Measurements from ENCODE around the gene RBMS2. TPM values are rescaled to one million over a fixed set of nuclear protein-coding genes. Genes with fewer than 3 reads are reported as not detected.

The RBMS2 gene
- total RNA-seq, 1 donor from 2014 or later, result 37.2 TPM

- Histone ChIP-seq H3K36me3 (ENCODE audit: control insufficient read depth, insufficient read depth, low read length) (peaks cover 1% of the 10 kb centered on the region), H3K27me3 (ENCODE audit: control insufficient read depth, insufficient read depth, low read length) (no peaks in the 10 kb centered on the region), H3K4me3 (ENCODE audit: low read depth, low read length) (no peak overlapping the region)
- no peak for DNase-seq (ENCODE audit: low read depth)
- no peak for TF ChIP-seq CTCF (IDR thresholded peaks at IDR 0.05; ENCODE audit: insufficient read depth, low read length, poor library complexity, severe bottlenecking)
These were observed 82.7 kb downstream of the RBMS2 start for GRCh38 chr12:56604355-56604754.

GRCh38 chr12:56614627-56615026 lies 93.0 kb downstream of the RBMS2 start:
- H3K36me3 ChIP-seq (ENCODE audit: control insufficient read depth, insufficient read depth, low read length), result peaks cover 4% of the 10 kb centered on the region
- H3K4me3 ChIP-seq (ENCODE audit: low read depth, low read length), result no peak overlapping the region
- DNase-seq (ENCODE audit: low read depth), result no peak
- no peaks in the 10 kb centered on the region for H3K27me3 ChIP-seq (ENCODE audit: control insufficient read depth, insufficient read depth, low read length)
- TF ChIP-seq CTCF (IDR thresholded peaks at IDR 0.05; ENCODE audit: insufficient read depth, low read length, poor library complexity, severe bottlenecking), result no peak

GRCh38 chr12:56616244-56616643 lies 94.6 kb downstream of the RBMS2 start:
- no peak for TF ChIP-seq CTCF (IDR thresholded peaks at IDR 0.05; ENCODE audit: insufficient read depth, low read length, poor library complexity, severe bottlenecking)
- Histone ChIP-seq H3K36me3 (ENCODE audit: control insufficient read depth, insufficient read depth, low read length) (peaks cover 3% of the 10 kb centered on the region), H3K4me3 (ENCODE audit: low read depth, low read length) (no peak overlapping the region), H3K27me3 (ENCODE audit: control insufficient read depth, insufficient read depth, low read length) (no peaks in the 10 kb centered on the region)
- no peak for DNase-seq (ENCODE audit: low read depth)

- H3K27me3 ChIP-seq (ENCODE audit: control insufficient read depth, insufficient read depth, low read length), result no peaks in the 10 kb centered on the region
- H3K4me3 ChIP-seq (ENCODE audit: low read depth, low read length), result no peak overlapping the region
- H3K36me3 ChIP-seq (ENCODE audit: control insufficient read depth, insufficient read depth, low read length), result peaks cover 3% of the 10 kb centered on the region
- no peak for TF ChIP-seq CTCF (IDR thresholded peaks at IDR 0.05; ENCODE audit: insufficient read depth, low read length, poor library complexity, severe bottlenecking)
- no peak for DNase-seq (ENCODE audit: low read depth)
These were observed 95.3 kb downstream of the RBMS2 start for GRCh38 chr12:56616925-56617324.

- Histone ChIP-seq H3K4me3 (ENCODE audit: low read depth, low read length) (no peak overlapping the region), H3K36me3 (ENCODE audit: control insufficient read depth, insufficient read depth, low read length) (no peaks in the 10 kb centered on the region), H3K27me3 (ENCODE audit: control insufficient read depth, insufficient read depth, low read length) (no peaks in the 10 kb centered on the region)
- DNase-seq (ENCODE audit: low read depth), result no peak
- no peak for TF ChIP-seq CTCF (IDR thresholded peaks at IDR 0.05; ENCODE audit: insufficient read depth, low read length, poor library complexity, severe bottlenecking)
These were observed 100.9 kb downstream of the RBMS2 start for GRCh38 chr12:56622535-56622934.

- Histone ChIP-seq H3K36me3 (ENCODE audit: control insufficient read depth, insufficient read depth, low read length) (no peaks in the 10 kb centered on the region), H3K4me3 (ENCODE audit: low read depth, low read length) (no peak overlapping the region), H3K27me3 (ENCODE audit: control insufficient read depth, insufficient read depth, low read length) (no peaks in the 10 kb centered on the region)
- TF ChIP-seq CTCF (IDR thresholded peaks at IDR 0.05; ENCODE audit: insufficient read depth, low read length, poor library complexity, severe bottlenecking), result no peak
- DNase-seq (ENCODE audit: low read depth), result no peak
These were observed 105.1 kb downstream of the RBMS2 start for GRCh38 chr12:56626701-56627100.

Measured in kidney epithelial cell (primary cell).